GM06990 (cell line): Measurements from ENCODE around the gene RNF11.

ENCODE experiments used
- DNase-seq: peaks from one replicate; pipeline ENCODE4 v3.0.0-alpha.2; 2011; ENCODE audit not compliant: insufficient read length; ENCODE audit errors: extremely low read depth
- H3K27me3 ChIP-seq: replicated peaks from 2 replicates; pipeline ENCODE4 v1.6.0; 2011; ENCODE audit warnings: low read length; ENCODE audit not compliant: control insufficient read depth, insufficient read depth
- H3K36me3 ChIP-seq: 2 replicates; pipeline ENCODE4 v1.5.1; 2011; ENCODE audit warnings: low read length; ENCODE audit not compliant: control insufficient read depth, insufficient read depth
- H3K4me3 ChIP-seq: replicated peaks from 2 replicates; pipeline ENCODE4 v1.5.1; 2011; ENCODE audit warnings: low read depth, mild to moderate bottlenecking, control low read depth, low read length
- CTCF ChIP-seq: IDR thresholded peaks from 2 replicates; pipeline ENCODE4 v1.5.1; 2011; ENCODE audit warnings: low read length, control low read depth, mild to moderate bottlenecking, inconsistent platforms; ENCODE audit not compliant: insufficient read depth, poor library complexity, severe bottlenecking

RNF11 gene

GRCh38 chr1:51281807-51282206 lies 45.7 kb downstream of the RNF11 start:
- DNase-seq = no peak
- H3K36me3 ChIP-seq = no peaks in the 10 kb centered on the region
- H3K27me3 ChIP-seq = no peaks in the 10 kb centered on the region
- H3K4me3 ChIP-seq = no peak overlapping the region
- no peak for TF ChIP-seq CTCF

GRCh38 chr1:51282605-51283004 lies 46.5 kb downstream of the RNF11 start:
- Histone ChIP-seq H3K36me3 (no peaks in the 10 kb centered on the region), H3K4me3 (no peak overlapping the region), H3K27me3 (no peaks in the 10 kb centered on the region)
- TF ChIP-seq CTCF = no peak
- no peak for DNase-seq

GRCh38 chr1:51283979-51284378 lies 47.9 kb downstream of the RNF11 start:
- Histone ChIP-seq H3K27me3 (no peaks in the 10 kb centered on the region; the same call in 1 of the 2 replicates), H3K4me3 (no peak overlapping the region), H3K36me3 (no peaks in the 10 kb centered on the region)
- no peak for DNase-seq
- TF ChIP-seq CTCF = no peak

DNA sequence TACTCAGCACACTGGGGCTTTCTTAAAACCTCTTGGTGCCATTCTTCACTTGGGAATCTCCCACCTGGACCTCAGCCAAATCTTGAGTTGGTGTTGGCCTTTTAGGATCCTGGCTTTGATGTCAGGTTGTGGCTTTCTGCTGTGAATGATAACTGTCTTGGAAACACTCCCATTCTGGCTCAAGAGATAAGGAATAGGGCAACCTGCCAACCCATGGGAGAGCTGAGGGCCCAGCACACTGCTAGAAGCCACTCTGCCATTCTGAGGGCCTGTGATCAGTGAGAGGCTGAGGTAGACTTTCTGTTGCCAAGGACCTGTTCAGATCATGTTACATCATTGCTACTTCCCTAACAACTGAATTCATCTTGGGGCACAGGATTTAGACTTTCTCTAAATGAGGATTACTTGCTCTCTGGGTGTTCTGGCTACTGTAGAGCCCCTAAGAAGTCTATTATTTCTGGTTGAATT lies 48.4 kb downstream of the RNF11 start:
- Histone ChIP-seq H3K4me3 (no peak overlapping the region), H3K36me3 (no peaks in the 10 kb centered on the region), H3K27me3 (no peaks in the 10 kb centered on the region; the same call in 1 of the 2 replicates)
- DNase-seq = no peak
- no peak for TF ChIP-seq CTCF

DNA sequence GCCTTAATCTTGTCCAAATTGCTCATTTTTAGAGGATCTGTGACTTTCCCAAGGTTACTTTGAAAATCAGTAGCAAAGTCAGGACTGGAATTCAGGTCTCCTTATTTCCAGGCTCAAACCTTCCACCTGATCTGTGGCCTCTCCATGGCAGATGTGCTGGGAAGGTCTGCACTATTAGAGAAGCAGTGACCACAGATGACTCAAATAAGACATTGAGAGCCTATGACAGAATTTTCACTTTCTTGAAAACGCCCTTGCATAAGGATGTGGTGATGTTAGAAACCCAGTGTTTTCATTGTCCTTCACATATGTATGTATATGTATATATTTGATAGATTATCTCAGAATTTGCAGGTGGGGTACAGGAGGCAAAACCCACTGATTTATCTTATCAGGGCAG lies 49.0 kb downstream of the RNF11 start:
- TF ChIP-seq CTCF = no peak

DNA sequence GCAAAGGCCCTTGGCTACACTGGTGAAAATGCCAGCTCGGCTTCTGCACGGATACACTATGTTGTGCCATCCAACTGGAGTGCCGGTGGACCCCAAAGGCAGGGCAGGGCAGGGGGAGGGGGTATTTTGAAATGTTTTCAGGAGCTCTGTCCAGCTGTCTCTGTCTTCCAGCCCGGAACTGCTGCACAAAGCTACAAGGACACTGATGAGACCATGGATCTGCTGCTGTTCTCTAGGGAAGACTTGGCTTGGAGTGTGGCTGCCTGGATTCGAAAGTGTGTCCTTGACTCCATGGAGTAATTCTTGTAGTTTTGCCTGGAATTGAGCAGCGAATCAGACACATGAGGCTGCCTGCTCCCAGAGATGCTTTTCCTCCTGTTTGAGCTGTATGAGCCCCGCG lies 51.9 kb downstream of the RNF11 start:
- Histone ChIP-seq H3K27me3 (no peaks in the 10 kb centered on the region; the same call in 1 of the 2 replicates), H3K4me3 (no peak overlapping the region), H3K36me3 (no peaks in the 10 kb centered on the region)
- TF ChIP-seq CTCF = no peak
- no peak for DNase-seq

More for the DNA sequence above, 49.0 kb downstream of the RNF11 start:
- Histone ChIP-seq H3K27me3 (no peaks in the 10 kb centered on the region; the same call in 1 of the 2 replicates), H3K4me3 (0 out of 2 replicates have a peak overlapping the region, but pooled peaks have one; percentile 9), H3K36me3 (no peaks in the 10 kb centered on the region)
- DNase-seq = peak; percentile 62
